PC-3 (cell line): ENCODE results near the gene GPD1.

Experiments
- CTCF ChIP-seq: fragments of 300-600 bp; sonication (generic); conservative IDR thresholded peaks from 2 replicates; pipeline ENCODE4 v1.5.1; 2017; ENCODE audit warnings: antibody characterized with exemption, low read depth, mild to moderate bottlenecking, low read length
- EZH2 ChIP-seq: fragments of 300-600 bp; sonication (generic); IDR thresholded peaks from one replicate; pipeline ENCODE4 v1.6.1; 2017; ENCODE audit warnings: antibody characterized with exemption, mild to moderate bottlenecking, low read length; ENCODE audit not compliant: unreplicated experiment

GRCh38 chr12:50089730-50090129, 14.1 kb upstream of the GPD1 start:
- TF ChIP-seq CTCF (no peak), EZH2 (no peak)
